Measurements from ENCODE around the gene TMED7.

Gene TMED7

DNA sequence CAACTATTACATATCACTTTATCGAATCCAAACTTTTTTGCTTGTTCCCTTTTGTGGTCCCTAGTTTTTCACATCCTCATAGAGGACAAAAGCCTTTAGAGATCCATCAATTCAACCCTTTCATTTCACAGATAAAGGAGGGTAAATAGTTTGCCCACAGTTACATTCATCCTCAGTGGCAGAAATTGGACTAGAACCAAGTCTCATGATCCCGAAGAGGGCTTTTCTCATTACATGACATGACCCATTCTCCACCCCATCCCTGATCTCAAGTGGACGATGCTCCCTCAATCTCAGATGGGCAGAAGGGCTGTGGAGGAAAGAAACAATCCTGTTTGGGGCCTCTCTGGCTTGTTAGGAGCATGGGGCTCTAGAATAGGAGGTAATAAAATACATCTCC lies 46.6 kb downstream of the TMED7 start:
- DNase-seq: no peak

DNA sequence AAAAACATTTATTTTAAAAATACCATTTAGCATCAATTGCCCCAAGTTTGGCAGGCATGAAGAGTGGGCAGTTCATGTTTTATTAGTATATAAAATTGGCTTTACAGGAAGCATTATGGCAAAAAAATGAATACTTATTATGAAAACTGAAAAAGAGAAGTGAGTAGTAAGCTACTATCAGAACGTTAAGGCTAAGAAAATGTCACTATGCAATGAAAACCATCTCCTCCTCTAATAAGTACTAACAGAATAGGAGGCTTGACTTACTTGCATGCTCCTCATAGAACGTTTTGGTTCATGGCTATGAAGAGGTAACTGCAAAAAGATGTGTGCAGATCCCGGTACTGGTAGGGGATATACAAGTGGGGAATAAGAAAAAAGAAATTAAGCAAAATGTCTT lies 47.2 kb downstream of the TMED7 start:
- no peak for DNase-seq

DNA sequence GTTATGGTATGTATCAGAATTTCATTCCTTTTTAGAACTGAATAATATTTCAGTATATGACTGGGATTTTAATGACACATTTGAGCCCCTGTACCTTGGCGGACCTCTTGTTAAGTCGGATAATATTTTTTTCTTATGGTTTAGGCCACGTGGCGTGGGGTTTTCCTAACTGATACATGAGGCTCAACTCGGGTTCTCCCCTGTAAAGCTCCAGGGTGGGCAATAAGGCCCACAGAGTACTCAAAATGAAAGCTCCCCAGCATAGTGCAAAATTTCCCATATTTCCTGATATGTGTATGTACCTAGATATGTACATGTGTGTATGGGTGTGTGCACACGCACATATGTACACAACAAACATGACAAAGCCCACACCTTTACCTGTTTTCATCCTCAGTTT lies 48.1 kb downstream of the TMED7 start:
- DNase-seq: no peak

DNA sequence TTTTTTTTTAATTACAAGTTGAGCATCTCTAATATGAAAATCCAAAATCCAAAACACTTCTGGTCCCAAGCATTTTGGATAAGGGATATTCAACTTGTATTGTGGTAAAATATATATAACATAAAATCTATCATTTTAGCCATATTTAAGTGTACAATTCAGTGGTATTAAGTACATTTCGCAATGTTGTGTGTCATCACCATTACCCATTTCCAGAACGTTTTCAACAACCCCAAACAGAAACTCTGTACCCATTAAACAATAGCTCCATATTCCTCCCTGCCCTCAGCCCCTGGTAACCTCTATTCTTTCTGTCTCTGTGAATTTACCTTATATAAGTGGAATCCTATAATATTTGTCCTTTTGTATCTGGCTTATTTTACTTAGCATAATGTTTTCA lies 48.5 kb downstream of the TMED7 start:
- DNase-seq: no peak

DNA sequence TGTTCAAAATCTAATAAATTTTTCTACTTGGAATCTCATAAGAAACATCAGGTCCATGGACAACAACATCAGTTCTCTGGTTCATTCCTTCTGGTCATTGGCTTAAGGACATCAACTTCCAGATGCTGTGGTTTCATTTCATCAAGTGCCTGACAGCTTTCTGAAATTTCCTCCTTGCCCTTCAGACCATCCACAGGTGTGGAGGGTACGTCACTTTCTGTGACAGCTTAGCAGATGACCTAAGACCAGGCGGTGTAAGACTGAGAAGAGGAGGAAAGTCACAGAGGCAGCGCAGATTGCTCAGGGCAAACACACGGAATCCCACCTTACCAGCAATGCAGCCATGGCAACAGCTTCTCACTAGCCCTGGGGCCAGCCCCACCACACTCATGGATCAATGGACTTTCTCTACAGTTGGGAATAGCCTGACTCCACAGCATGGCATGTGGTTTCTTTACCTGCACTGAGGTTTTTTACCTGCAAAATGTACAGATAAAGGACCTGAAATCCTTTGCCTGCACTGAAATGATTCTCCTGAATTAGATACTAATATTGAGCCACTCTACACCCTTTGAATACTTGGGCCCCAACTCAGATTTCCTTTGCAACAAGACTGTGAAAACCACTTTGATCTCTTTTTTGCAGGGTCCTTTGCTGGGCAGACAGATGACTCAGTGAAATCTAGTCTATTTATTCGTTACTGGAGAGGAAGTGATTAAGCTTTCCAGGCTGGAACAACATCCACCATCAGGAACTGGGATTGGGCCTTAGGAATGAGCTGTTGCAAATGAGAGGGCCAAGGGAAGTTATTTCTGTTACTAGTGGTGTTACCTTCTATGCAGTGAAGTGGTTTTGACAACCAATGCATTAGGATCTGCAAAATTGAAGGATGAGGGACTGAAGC lies 50.4 kb downstream of the TMED7 start:
- DNase-seq: no peak

DNA sequence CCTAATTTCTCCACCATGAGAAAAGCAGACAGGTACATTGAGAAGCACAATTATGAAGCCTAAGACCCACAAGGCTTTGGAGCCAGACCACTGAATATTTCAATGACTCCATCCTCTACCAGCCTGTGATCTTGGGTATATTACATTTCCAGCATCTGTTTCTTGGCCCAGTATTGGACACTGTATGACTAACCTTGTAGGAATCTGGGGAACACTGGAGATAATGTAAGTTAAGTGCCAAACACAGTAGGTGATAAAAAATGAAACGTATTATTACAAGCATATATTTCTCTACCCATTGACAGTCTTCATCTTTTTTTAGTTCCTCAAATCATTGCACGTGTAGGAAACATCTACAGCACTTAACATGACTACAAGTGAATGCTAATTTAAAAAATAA lies 52.7 kb downstream of the TMED7 start:
- DNase-seq: no peak

DNA sequence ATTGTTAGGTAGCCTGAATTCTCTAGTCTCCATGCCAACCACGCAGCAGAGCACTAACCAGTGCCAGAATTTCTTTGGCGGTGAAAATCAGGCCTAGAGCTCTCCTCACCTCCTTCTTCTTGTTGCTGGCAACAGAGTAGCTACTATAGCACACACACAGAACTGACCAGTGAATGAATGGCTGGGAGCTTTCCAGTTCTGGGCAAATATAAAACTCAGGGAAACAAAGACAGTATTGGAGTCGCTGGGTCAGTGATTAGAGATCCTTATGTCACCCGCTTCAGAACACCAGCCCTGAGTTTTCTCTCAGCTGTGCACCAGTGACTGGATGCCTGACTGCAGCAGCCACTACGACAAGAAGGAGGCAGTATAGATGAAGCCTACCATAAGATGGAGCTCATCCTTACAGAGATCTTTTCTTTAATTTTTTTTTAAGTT lies 54.4 kb downstream of the TMED7 start:
- DNase-seq: no peak

DNA sequence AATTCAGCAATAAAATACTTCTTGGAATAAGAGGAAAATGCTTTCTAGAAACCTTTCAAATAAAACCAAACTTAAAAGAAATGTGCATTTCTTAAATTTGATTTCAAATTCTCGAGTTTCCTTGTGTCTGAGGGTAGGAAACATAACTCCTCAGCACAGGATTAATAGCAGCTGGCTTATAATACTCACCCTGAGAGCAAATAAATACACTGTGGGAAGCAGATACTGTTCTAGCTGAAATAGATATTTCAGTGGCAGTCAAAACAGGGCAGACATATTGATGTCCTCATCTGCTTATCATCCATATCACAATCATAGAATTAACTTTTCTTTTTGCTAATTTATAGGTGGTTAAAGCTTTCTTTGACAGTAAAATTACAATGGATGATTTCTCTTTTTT lies 57.2 kb downstream of the TMED7 start:
- DNase-seq: no peak

DNA sequence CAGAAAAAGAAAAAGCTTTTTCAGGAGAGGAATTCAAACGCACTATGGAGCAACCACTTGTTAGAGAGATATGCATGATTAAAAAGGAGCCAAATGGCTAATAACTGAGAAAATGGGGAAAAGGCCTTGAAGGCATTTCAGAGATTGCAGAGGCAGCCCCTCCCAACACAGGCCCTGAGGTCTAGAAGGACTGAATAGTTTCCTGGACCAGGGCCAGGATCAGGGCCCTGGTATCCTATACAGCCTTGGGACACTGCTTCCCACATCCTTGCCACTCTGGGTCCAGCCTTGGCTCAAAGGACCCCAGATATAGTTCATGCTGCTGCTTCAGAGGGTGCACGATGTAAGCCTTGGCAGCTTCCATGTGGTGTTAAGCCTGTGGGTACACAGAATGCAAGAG lies 60.6 kb downstream of the TMED7 start:
- DNase-seq: no peak

Data from inflammatory macrophage (primary cell).